ENCODE results near the gene CNTFR.

CNTFR gene

DNA sequence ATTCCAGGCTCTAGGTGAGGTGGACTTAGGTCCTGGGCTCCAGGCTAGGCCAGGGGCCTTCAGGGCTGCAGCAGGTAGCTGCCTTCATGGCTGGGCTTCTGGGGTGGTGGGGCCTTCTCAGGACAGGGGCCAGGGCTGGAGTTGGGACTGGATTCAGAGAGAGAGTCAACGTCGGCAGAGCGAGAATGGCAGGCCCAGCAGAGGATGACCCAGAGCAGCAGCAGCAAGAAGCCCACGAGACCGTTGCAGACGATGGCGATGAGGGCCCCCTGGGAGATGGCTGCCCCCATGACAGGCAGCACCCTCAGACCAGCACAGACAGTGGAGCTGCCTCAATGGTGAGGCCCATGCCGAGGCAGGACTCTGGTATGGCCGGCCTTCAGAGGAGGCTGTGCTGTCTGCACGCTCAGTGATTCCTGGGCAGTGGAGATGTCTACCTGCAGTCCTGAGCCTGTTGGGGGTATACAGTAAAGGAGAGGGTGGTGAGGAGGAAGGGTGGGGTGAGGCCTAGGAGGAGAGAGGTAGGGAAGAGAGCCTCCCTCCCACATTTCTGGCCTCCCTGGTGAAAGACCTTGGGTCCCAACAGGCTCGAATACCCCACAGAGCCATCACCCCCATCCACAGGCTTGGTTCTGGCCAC lies 68.0 kb downstream of the CNTFR start:
- no peak for DNase-seq

GRCh38 chr9:34520505-34521385 lies 68.8 kb downstream of the CNTFR start:
- no peak for DNase-seq

- DNase-seq: no peak
Measured at GRCh38 chr9:34520096-34520495, 69.4 kb downstream of the CNTFR start.

- DNase-seq: no peak
Measured at GRCh38 chr9:34519321-34520020, 70.1 kb downstream of the CNTFR start.

- peak; percentile 30 for DNase-seq
Measured at GRCh38 chr9:34518896-34519295, 70.6 kb downstream of the CNTFR start.

DNA sequence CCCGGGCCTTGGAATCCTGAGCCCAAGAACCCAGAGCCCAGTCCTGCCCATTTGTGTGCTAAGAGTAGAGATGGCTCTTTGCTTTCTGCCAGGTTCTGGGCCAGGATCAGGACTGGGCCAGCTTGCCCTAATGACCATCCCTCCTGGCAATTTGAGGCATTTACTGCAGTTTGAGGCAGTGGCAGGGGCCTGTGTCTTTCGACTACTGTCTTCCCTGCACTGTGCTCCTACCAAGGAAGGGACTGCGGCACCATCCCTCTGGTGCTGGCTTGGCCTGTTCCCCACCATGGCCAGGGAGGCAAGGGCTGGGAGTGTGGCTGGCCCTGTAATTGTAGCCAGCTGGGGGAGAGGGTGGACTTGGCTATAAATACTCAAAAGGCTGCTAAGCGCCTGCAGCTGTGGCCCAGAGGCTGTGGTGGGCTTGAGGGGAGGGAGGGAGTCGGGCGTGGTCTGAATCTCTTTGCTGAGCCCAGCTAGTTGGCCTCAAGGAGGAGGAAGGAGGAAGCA lies 71.4 kb downstream of the CNTFR start:
- peak; percentile 37 for DNase-seq

- DNase-seq: no peak
Measured at GRCh38 chr9:34517185-34517584, 72.3 kb downstream of the CNTFR start.

DNA sequence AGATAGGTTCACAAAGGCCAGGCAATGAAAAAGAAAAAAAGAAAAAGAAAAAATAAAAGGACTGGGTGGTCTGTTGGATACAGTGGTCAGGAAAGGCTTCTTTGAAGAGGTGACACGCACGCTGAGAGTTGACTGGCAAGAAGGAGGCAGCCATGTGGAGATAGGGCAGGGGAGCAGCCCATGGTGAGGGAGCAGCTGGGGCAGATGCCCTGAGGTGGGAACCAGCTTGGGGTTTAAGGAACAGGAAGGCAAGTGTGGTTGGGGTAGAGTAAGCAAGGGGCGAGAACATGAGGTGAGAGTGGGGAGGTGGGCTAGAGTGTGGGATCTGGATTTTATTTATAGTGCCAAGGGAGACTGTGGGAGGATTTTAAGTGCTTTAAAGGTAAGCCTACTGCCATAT lies 73.6 kb downstream of the CNTFR start:
- no peak for DNase-seq

GRCh38 chr9:34514816-34515215 lies 74.7 kb downstream of the CNTFR start:
- DNase-seq: no peak

DNA sequence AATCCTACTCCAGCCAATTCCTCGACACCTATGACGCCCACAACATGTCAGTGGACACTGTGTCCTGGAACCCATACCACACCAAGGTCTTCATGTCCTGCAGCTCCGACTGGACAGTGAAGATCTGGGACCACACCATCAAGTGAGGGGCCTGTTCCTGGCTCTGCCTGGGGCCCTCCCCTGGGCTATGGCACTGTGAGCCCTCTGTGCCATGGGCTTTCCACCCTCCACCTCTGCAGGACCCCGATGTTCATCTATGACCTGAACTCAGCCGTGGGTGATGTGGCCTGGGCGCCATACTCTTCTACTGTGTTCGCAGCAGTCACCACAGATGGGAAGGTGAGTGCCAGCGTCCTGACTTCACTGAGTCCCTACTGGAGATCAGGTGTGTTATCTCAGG lies 75.1 kb downstream of the CNTFR start:
- no peak for DNase-seq

DNA sequence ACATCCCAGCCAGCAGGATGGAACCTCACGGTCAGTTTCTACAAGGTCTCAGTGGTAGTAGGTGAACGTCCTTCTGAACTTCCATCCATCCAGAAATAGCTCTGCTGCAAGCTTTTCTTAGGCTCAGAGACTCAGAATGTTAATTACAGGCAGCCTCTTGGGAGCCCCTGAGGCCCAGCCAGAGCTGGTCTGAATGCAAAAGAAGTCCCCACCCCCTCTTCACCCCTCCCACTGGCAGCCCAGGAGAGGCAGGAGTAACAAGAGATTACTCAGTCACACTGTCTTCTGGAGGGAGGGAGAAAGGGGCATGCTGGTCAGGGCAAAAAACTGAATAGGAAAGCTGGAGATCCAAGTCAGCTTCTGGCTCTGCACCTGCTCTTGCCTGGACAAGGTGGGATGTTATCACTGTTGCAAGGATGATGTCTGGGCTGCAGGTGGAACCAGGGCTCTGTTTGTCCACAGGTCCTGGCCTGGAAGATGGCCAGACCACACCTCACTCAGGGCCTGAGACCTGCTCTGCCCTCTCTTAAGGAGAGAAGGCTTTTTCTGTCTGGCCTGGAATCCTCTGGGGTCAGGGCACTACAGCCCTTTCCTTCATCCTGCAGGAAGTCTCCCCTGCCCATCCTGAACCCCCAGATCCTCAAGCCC lies 75.8 kb downstream of the CNTFR start:
- DNase-seq: peak; percentile 27

DNA sequence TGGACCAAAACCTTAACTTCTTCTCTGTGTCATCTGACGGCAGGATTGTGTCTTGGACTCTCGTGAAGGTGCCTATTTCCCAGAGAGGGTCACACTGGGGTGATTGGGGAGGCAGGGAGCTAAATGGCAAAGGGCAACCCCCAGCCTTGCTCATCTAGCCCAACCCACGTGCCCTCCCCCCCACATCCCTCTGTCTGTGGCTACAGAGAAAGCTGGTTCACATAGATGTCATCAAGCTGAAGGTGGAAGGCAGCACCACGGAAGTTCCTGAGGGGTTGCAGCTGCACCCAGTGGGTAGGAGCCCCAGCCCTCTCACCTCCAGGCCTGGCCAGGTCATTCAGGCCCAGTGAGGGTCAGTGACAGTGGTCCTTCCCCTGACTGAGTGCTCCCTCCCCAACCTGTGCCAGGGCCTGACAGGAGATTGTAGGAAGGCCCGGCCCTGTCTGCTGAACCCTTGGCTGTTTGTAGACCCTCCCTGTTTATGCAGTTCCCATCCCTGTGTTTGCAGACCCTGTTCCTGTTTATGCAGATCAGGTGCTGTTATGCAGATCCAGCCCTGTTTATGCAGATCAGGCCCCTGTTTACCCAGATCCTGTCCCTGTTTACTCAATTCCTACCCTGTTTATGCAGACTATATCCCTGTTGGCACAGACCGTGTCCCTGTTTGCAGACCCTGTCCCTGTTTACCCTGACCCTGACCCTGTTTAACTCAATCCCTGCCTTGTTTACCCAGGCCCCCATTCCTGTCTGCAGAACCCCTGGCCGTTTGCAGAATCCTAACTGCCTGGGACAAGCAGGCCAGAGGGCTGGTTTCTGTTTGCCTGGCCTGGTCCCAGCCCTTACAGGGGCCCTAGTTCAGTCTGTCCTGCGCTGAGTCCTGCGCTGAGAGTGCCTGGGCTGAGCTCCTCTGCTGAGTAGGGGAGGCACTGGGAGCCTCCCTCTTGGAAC lies 77.1 kb downstream of the CNTFR start:
- no peak for DNase-seq

DNA sequence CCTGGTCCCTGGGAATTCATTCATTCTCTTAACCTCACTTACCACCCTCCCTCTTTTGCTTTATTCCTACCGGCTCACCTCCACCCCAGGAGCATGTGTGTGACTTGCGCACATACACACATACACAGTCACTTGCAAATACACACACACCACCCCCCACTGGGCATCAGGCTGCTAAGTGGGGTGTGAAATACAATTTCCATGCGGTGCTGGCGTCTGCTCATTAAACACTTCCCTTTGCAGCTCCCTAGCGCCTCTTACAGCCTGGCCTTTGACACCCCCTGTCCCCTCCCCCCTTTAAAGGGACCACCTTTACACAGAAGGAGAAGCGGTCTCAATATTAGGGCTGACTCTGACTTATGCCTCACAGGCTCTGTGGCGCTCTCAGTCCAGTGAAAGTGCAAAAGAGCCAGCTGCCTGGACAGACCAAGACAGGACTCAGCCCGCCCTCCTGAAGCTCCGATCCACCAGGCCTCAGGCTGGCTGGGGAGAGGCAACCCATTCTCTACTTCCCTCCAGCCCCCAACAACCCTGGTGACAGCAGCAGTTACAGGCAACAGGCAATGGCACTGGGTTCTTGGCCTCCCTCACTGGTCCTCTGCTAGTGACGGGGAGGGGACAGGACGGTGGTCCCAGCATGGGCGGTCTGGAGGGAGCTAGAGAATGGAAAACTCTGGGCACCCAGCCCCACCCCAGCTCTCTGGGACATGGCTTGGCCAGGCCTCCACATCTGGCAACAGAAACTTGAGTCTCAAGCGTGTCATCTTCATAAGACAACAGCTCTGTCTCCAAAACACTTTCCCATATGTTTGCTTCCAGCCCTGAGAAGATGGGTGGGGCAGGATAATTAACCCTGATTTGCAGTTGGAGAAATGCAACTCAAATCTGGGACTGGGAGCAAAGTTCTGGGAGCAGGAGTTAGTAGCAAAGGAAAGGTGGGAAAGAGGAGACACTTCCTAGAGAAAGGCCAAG lies 78.7 kb downstream of the CNTFR start:
- no peak for DNase-seq

DNA sequence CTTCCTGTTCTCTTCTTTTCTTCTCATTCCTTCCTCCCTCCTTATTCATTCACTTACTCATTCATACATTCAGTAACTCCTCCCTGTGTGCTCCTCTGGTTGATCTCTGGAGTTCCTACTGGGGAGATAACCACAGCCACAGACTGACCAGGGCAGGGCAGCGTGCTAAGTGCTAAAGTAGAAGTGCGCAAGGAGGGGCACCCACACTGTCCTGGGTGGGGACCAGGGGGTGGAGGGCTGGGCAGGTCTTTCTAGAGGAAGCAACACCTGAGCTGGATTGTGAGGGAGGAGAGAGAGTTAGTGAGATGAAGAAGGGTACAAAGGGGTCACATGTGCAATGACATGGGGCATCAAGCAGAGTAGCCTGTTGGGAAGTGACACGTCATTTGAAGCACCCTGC lies 80.6 kb downstream of the CNTFR start:
- no peak for DNase-seq

DNA sequence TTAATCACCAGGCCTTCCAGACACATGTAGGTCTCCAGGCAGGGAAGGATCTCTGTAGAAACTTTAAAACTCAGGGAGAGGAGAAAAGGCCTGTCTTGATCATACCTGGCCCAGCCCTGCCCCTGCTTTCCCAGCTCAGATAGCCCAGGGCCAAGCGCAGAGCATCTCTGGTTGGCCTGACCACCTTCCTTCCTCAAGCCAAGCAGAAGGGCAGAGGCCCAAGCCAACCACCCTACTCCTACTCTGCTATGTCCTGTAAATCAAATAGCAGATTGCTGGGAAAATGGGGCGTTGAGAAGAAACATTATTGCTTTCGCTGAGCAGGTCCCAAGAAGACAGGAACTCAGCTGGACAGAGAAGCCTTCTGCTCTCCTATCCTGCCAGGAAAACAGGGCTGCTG lies 81.1 kb downstream of the CNTFR start:
- no peak for DNase-seq

DNA sequence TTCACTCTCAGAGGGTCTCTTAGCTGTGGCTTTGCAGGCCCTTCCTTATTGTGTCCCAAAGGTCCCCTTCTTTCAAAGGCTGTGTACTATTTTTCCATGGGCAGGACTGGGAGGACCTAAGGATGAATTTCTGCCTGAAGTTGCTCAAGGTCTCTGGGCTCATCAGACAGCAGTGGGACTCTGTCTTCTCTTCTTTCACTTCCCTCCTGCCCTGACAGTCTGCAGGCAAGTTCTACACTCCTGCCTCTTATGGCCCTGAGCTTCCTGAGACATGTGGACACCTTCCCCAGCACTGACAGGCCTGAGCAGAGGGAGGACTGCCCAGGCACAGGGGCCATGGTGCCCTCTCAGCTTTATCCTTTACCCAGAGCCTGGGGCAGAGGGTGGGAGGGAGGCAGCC lies 81.6 kb downstream of the CNTFR start:
- no peak for DNase-seq

DNA sequence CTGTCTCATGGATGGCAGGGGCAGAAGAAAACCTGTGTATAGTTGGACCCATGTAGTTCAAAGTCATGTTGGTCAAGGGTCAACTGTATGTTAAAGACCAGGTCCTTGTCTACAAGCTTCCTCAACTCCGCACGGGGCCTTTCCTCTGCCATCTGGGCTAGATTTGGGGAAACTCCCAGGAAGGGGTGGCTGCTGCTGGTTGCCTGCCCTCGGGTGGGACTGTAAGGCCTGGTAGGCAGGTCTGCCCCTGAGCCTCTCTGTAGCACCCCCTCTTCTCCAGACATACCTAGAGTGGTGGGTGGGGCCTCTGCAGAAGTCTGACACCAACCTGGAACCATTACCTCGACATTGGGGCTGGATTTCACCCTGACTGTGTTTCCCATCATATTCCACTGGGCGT lies 82.0 kb downstream of the CNTFR start:
- no peak for DNase-seq

DNA sequence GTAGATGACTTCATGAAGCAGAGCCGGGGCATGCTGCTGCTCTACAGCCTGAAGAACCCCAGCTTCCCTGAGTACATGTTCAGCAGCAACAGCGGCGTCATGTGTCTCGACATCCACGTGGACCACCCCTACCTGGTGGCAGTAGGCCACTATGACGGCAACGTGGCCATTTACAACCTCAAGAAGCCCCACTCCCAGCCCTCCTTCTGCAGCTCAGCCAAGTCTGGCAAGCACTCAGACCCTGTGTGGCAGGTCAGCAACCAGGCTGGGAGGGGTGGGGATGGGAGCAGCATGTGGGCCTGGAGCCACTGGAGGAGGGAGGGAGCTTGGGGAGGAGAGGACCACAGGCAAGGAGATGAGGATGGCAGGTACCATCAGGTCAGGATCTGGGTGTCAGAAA lies 82.9 kb downstream of the CNTFR start:
- DNase-seq: no peak

DNA sequence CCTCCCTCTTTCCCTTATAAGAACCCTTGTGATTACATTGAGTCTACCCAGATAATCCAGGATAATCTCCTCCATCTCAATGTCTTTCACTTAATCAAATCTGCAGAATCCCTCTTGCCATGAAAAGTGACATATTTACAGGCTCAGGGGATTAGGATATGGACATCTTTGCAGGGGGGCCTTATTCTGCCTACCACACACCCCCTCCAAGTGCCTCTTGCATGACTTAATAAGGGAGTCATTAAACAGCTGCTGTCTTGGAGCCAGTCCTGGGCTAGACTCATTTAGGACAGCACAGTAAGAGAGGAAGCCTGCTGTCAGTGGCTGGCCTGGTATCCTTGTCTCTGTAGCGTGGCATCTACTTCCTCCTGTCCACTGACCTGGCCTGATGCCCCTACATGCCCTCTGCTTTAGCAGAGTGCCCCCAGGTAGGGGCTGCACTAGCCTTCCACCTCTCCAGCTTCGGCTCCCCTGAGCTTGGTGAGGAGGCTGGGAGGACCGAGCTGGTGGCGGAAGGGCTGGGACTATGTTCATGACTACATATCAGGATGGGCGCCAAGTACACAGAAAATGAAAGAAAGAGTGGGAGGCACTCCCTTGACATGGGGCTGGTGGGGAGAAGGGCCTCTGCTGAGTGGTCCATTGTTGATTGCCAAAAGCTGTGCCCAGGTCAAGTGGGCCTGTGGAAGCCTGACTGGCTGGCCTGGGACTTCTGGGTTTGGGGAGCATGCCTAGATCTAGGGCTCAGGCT lies 84.0 kb downstream of the CNTFR start:
- DNase-seq: no peak

- DNase-seq: no peak
Measured at GRCh38 chr9:34503406-34503805, 86.1 kb downstream of the CNTFR start.

Data from RPMI8226 (cell line).